ENCODE measurements around the gene INO80B. TPM values are rescaled to one million over a fixed set of nuclear protein-coding genes. Genes with fewer than 3 reads are reported as not detected.
A peak's percentile ranks its signal among the peaks of the same experiment; 100 is the strongest.

Gene INO80B
- total and polyA plus RNA-seq, 9 of the 15 experiments (the other 6 are each of a cell fraction or from before 2014, with no cell fraction given): 0.41 to 22.6 (median 9.0) TPM

GRCh38 chr2:74507145-74507925 is 52.4 kb downstream of the INO80B start, which contains the start of gene PCGF1 (continued):
- peak; percentile 84 for TF ChIP-seq MYC (IDR thresholded peaks at IDR 0.05; ENCODE audit: low read depth, low read length)
- TF ChIP-seq MYC (CRISPR knock-in tag; IDR thresholded peaks at IDR 0.05; ENCODE audit: borderline replicate concordance, low read depth): peak; percentile 82; the same call in 1 of the 2 replicates
- no peak; the same call in 1 of the 2 replicates for TF ChIP-seq E2F3 (CRISPR knock-in tag; IDR thresholded peaks at IDR 0.05)
- TF ChIP-seq HMGXB4 (CRISPR knock-in tag; IDR thresholded peaks at IDR 0.05): peak; percentile 63; the same call in 1 of the 2 replicates
- no peak for TF ChIP-seq ATF1 (CRISPR knock-in tag; IDR thresholded peaks at IDR 0.05)
- TF ChIP-seq ATF1 (tag; IDR thresholded peaks at IDR 0.05): peak; percentile 53
- TF ChIP-seq ZNF740 (CRISPR knock-in tag; IDR thresholded peaks at IDR 0.05): peak; percentile 81; the same call in 1 of the 2 replicates
- TF ChIP-seq ZNF740 (tag; IDR thresholded peaks at IDR 0.05): no peak; a peak in 1 of 4 replicates
- TF ChIP-seq NR0B1 (IDR thresholded peaks at IDR 0.05; ENCODE audit: partially characterized antibody): no peak
- TF ChIP-seq PCBP1 (IDR thresholded peaks at IDR 0.05; ENCODE audit: low read depth, low read length, poor library complexity, severe bottlenecking): peak; percentile 92
- no peak for TF ChIP-seq STAT5A (IDR thresholded peaks at IDR 0.05; ENCODE audit: borderline replicate concordance, low read length)
- TF ChIP-seq ZNF57 (CRISPR knock-in tag; IDR thresholded peaks at IDR 0.05): no peak
- TF ChIP-seq NR2C2 (CRISPR knock-in tag; IDR thresholded peaks at IDR 0.05): no peak
- TF ChIP-seq NR2C2 (tag; IDR thresholded peaks at IDR 0.05): 0 out of 2 replicates have a peak, but pooled peaks have one; percentile 9
- TF ChIP-seq CC2D1A (IDR thresholded peaks at IDR 0.05): no peak
- TF ChIP-seq THAP7 (CRISPR knock-in tag; IDR thresholded peaks at IDR 0.05): no peak
- TF ChIP-seq PHF21A (IDR thresholded peaks at IDR 0.05; ENCODE audit: borderline replicate concordance, low read depth): peak; percentile 13; the same call in 1 of the 2 replicates
- TF ChIP-seq HOMEZ (CRISPR knock-in tag; IDR thresholded peaks at IDR 0.05): no peak
- peak; percentile 82 for TF ChIP-seq POLR2G (IDR thresholded peaks at IDR 0.05; ENCODE audit: low read depth, low read length)
- no peak for TF ChIP-seq ZNF75A (CRISPR knock-in tag; IDR thresholded peaks at IDR 0.05)
- no peak for TF ChIP-seq PRMT5 (CRISPR knock-in tag; IDR thresholded peaks at IDR 0.05)
- peak; percentile 15; the same call in 1 of the 2 replicates for TF ChIP-seq ARID1B (IDR thresholded peaks at IDR 0.05)
- TF ChIP-seq EWSR1 (IDR thresholded peaks at IDR 0.05; ENCODE audit: borderline replicate concordance, low read depth, partially characterized antibody): no peak

Data from K562 (cell line).